Ectodermal cell (in vitro differentiated cells): ENCODE measurements around the gene SLC48A1.

ENCODE experiments used
- H3K27ac ChIP-seq: 2 replicates; pipeline ENCODE4 v1.7.0; 2013; ENCODE audit warnings: mild to moderate bottlenecking, low read depth, low read length; ENCODE audit not compliant: insufficient read depth, poor library complexity, severe bottlenecking
- H3K27me3 ChIP-seq: 2 replicates; pipeline ENCODE4 v1.7.0; 2013; ENCODE audit warnings: mild to moderate bottlenecking, low read length; ENCODE audit not compliant: insufficient read depth, control insufficient read depth, poor library complexity, severe bottlenecking
- H3K36me3 ChIP-seq: one replicate; pipeline ENCODE4 v1.7.0; 2013; ENCODE audit warnings: low read length; ENCODE audit not compliant: control insufficient read depth, insufficient read depth
- H3K4me1 ChIP-seq: one replicate; pipeline ENCODE4 v1.7.0; 2013; ENCODE audit warnings: low read length; ENCODE audit not compliant: control insufficient read depth, insufficient read depth
- H3K4me3 ChIP-seq: 2 replicates; pipeline ENCODE4 v1.7.0; 2013; ENCODE audit warnings: low read depth, low read length, control low read depth; ENCODE audit not compliant: insufficient read depth
- H3K9me3 ChIP-seq: 2 replicates; pipeline ENCODE4 v1.7.0; 2013; ENCODE audit warnings: mild to moderate bottlenecking, low read length, moderate library complexity; ENCODE audit not compliant: control insufficient read depth
- WGBS, 2 experiments: methylation state at CpG; one replicate each; pipeline ENCODE4 v1.1.7; 2013; ENCODE audit warnings: missing lambda C conversion rate in 2 of 2; 5-methylcytosine and 5-hydroxymethylcytosine counted together

SLC48A1 gene

DNA sequence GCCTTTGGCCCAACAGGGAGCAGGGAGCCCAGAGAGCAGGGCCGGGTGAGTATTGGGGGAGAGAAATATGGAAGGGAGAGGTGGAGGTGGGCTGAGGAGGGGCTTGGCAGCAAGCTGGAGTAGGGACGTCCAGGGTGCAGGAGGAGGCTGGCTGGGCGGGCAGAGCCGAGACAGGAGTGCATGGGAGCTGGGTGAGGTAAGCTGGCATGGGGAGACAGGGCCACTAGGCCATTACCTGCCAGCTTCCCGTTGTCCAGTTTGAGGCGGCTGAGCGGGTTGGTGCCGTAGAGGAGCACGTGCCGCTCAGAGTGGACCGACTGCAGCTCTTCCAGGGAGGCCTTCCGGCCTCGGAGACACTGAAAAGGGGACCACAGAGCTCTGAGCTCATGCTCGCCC is 18.3 kb downstream of the SLC48A1 start:
- Histone ChIP-seq H3K9me3 (no peaks in the 10 kb centered on the region), H3K4me1 (no peaks in the 10 kb centered on the region), H3K36me3 (peaks cover 9% of the 10 kb centered on the region), H3K27me3 (no peaks in the 10 kb centered on the region), H3K4me3 (no peak overlapping the region), H3K27ac (no peak overlapping the region)
- WGBS, 2 experiments: 92 to 94% methylated on average over 14 of the region's 14 CpGs

DNA sequence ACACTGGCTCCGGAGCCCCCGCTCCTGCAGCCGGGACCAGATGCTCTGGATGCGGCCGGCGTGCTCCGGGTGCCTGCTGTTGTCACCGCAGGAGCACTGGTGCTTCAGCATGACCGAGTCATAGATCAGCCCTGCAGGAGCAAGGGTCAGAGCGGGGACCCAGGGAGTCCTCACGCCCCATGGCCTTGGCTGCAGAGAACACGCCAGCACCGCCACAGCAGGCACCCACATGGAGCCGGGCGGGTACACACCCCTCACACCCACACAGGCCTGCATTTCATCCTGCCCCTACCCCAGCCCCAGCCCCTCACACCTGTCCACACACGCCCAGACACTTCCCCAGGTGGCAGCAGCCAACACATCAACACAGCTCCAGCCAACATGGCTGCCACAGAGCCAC is 18.8 kb downstream of the SLC48A1 start:
- no peaks in the 10 kb centered on the region for H3K4me1 ChIP-seq
- peaks cover 7% of the 10 kb centered on the region for H3K36me3 ChIP-seq
- no peak overlapping the region for H3K4me3 ChIP-seq
- H3K9me3 ChIP-seq: no peaks in the 10 kb centered on the region
- 94 to 96% methylated on average over 16 of the region's 16 CpGs for WGBS, 2 experiments
- no peak overlapping the region for H3K27ac ChIP-seq
- no peaks in the 10 kb centered on the region for H3K27me3 ChIP-seq

GRCh38 chr12:47793015-47793681 is 20.1 kb downstream of the SLC48A1 start:
- no peak overlapping the region for H3K27ac ChIP-seq
- peaks cover 2% of the 10 kb centered on the region for H3K36me3 ChIP-seq
- H3K27me3 ChIP-seq: no peaks in the 10 kb centered on the region
- no peaks in the 10 kb centered on the region for H3K9me3 ChIP-seq
- H3K4me1 ChIP-seq: no peaks in the 10 kb centered on the region
- H3K4me3 ChIP-seq: no peak overlapping the region
- WGBS, 2 experiments: 94% methylated on average over 15 of the region's 15 CpGs

DNA sequence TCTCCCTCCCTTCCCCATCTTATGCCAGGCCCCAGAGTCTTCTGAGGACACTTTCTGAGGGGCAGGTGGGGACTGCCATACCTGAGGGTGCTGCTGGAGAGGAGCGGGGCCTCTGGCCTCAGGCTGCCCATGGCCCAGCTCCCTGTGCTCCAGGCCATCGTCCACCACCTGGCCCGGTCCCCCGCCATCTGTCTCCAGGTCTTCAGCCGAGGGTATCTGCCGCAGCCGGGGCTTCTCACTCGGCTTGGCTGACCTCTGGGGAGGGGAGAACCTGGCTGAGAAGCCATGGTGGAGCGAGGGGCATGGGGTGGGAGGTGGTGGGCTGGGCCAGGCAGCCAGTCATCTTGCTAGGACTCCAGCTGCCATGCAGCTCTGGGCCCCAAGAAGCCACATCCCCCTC is 21.6 kb downstream of the SLC48A1 start:
- Histone ChIP-seq H3K4me3 (no peak overlapping the region), H3K27ac (no peak overlapping the region), H3K36me3 (no peaks in the 10 kb centered on the region), H3K4me1 (peaks cover 4% of the 10 kb centered on the region), H3K9me3 (no peaks in the 10 kb centered on the region), H3K27me3 (no peaks in the 10 kb centered on the region)
- 95 to 97% methylated on average over 9 of the region's 9 CpGs for WGBS, 2 experiments

DNA sequence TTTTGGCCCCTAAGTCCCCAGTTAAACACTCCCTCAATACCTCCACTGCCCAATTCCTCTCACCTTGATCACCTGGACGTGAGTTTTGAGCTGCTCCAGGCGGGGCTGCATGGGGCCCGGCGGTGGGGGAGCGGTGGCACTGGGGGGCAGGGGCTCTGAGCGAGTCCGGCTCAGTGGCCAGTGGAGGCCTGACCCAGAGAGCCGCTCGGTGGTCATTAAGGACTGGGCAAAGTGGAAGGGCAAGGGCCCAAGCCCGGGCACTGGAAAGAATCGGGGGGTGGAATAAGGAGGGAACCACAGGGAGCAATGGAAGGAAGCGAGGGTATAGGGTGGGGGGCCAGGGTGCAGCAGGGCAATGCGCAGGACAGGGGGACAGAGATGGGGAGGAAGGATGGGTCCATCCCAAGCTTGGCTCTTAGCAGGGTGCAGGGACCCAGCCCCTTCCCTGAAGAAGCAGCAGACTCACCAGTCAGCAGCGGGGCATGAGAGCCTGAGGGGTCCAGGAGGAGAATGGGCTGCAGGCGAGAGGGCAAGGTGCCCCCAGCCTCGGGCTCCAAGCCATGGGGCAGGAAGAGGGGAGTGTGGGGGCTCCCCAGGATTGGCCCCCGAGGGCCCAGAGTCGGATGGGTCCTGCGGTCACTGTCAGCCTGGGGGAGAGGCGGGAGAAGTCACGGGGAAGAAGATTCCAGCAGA is 22.2 kb downstream of the SLC48A1 start:
- Histone ChIP-seq H3K36me3 (no peaks in the 10 kb centered on the region), H3K9me3 (no peaks in the 10 kb centered on the region), H3K27ac (no peak overlapping the region), H3K27me3 (no peaks in the 10 kb centered on the region), H3K4me1 (peaks cover 4% of the 10 kb centered on the region), H3K4me3 (no peak overlapping the region)
- 94 to 95% methylated on average over 21 of the region's 21 CpGs for WGBS, 2 experiments

- WGBS, 2 experiments: 94 to 95% methylated on average over 22 of the region's 22 CpGs
- Histone ChIP-seq H3K27me3 (no peaks in the 10 kb centered on the region), H3K4me3 (no peak overlapping the region), H3K27ac (no peak overlapping the region), H3K4me1 (peaks cover 4% of the 10 kb centered on the region), H3K9me3 (no peaks in the 10 kb centered on the region), H3K36me3 (no peaks in the 10 kb centered on the region)
Measured at GRCh38 chr12:47795814-47796411, 22.9 kb downstream of the SLC48A1 start.

DNA sequence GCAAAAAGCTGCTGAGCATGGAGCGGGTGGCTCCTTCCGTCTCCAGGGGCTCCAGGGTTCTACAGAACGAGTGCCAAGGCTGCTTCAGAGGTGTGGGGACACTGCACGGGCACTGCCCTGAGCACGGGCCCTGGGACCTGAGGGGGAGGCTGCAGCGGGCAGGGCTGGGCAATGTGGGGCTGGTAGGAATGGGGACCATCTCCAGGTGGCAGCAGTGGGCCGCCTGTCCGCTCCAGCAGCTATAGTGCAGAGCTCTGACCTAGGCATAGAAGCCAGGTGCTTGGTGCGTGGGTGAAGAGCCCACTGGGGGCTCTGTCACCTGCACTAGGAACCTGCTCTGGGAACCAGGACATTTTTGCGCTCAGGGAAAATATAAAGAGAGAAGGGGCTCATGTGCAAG is 24.4 kb downstream of the SLC48A1 start:
- H3K4me3 ChIP-seq: no peak overlapping the region
- WGBS, 2 experiments: 86% methylated on average over 10 of the region's 10 CpGs
- peaks cover 9% of the 10 kb centered on the region for H3K4me1 ChIP-seq
- no peaks in the 10 kb centered on the region for H3K36me3 ChIP-seq
- no peak overlapping the region for H3K27ac ChIP-seq
- H3K27me3 ChIP-seq: no peaks in the 10 kb centered on the region
- H3K9me3 ChIP-seq: no peaks in the 10 kb centered on the region

GRCh38 chr12:47798382-47798948 is 25.4 kb downstream of the SLC48A1 start:
- no peaks in the 10 kb centered on the region for H3K27me3 ChIP-seq
- H3K27ac ChIP-seq: no peak overlapping the region
- H3K9me3 ChIP-seq: no peaks in the 10 kb centered on the region
- no peak overlapping the region for H3K4me3 ChIP-seq
- WGBS, 2 experiments: 90 to 92% methylated on average over 17 of the region's 17 CpGs
- no peaks in the 10 kb centered on the region for H3K36me3 ChIP-seq
- peaks cover 9% of the 10 kb centered on the region for H3K4me1 ChIP-seq

GRCh38 chr12:47799357-47799955 is 26.4 kb downstream of the SLC48A1 start:
- WGBS, 2 experiments: 92 to 94% methylated on average over 7 of the region's 7 CpGs
- no peak overlapping the region for H3K27ac ChIP-seq
- no peaks in the 10 kb centered on the region for H3K36me3 ChIP-seq
- peaks cover 9% of the 10 kb centered on the region for H3K4me1 ChIP-seq
- no peak overlapping the region for H3K4me3 ChIP-seq
- no peaks in the 10 kb centered on the region for H3K9me3 ChIP-seq
- H3K27me3 ChIP-seq: no peaks in the 10 kb centered on the region

DNA sequence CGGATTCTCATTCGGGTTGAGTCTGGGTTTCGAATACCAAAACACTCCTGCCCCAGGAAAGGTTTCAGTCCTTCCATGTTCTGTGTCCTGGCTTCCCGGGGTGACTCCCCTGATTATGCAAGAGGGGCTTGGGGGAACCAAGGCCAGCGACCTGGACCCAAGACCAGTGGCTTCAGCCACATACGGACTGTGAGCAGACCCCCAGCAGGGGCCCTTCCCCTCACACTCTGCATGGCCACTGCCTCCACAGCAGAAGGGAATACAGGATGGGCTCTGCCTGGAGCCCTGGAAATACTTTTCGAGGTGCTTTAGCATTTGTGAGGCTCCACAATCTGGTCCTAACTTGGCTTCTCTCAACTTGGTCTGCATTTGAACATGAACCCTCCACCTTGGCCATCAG is 27.5 kb downstream of the SLC48A1 start:
- no peak overlapping the region for H3K4me3 ChIP-seq
- H3K27me3 ChIP-seq: no peaks in the 10 kb centered on the region
- H3K27ac ChIP-seq: no peak overlapping the region
- no peaks in the 10 kb centered on the region for H3K9me3 ChIP-seq
- H3K36me3 ChIP-seq: no peaks in the 10 kb centered on the region
- WGBS, 2 experiments: 89 to 92% methylated on average over 7 of the region's 7 CpGs
- peaks cover 9% of the 10 kb centered on the region for H3K4me1 ChIP-seq
